Measurements from ENCODE around the gene ATG12. TPM values are rescaled to one million over a fixed set of nuclear protein-coding genes. Genes with fewer than 3 reads are reported as not detected.

Gene ATG12
- total and polyA plus RNA-seq, 2 of the 8 experiments (the other 6 are each of a cell fraction or from before 2014, with no cell fraction given) = 23.8 to 49.3 TPM

DNA sequence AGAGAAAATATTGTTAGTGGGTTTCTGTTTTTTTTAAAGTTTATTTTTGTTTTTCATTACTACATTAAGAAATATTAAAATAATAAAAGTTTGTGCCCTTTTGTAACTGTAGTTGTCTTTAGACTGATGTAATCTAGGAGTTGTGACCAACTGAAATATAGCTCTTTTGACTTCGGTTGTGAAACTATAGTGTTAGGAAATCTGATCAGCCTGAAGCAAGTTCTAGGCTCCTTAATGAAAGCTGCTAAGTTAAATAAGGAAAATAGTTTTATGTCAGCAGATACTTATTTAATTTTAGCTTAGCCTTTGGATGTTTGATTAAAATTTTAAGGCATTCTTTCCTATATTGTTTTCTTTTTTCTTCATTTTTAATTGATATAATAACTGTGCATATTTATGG, 14.6 kb upstream of the ATG12 start:
- no peak overlapping the region for H2BK12ac ChIP-seq (ENCODE audit: low read depth, low read length)
- no peak overlapping the region for H3K4ac ChIP-seq (replicated peaks; ENCODE audit: insufficient read length, low read depth, low read length)
- ChIA-PET POLR2A (ENCODE audit: partially characterized antibody) (no interaction called here), CTCF (ENCODE audit: partially characterized antibody) (interaction anchor here (0.5 to 1.0 kb wide), 3 partner anchors 15 to 287 kb away, joined by 3 read pairs; no protein-coding TSS in a partner anchor)
- H3K27ac ChIP-seq (ENCODE audit: low read depth, low read length) = no peak overlapping the region
- peaks cover 0 to 5% (median 0%) of the 10 kb centered on the region in 4 experiments; a peak in 2 of 7 replicates for H3K4me1 ChIP-seq (replicated peaks in 1 of 4; ENCODE audit: control insufficient read depth in 3 of 4, insufficient read depth in 4 of 4, low read length in 3 of 4)
- no peak overlapping the region for H4K5ac ChIP-seq (ENCODE audit: insufficient read length, low read depth, low read length)
- H4K20me1 ChIP-seq (replicated peaks in 1 of 2; ENCODE audit: control insufficient read depth in 1 of 2, insufficient read depth in 2 of 2, low read length in 2 of 2) = no peaks in the 10 kb centered on the region
- H3K27me3 ChIP-seq (replicated peaks in 1 of 4; ENCODE audit: control insufficient read depth in 3 of 4, extremely low read depth in 1 of 4, insufficient read depth in 3 of 4, low read length in 3 of 4) = no peaks in the 10 kb centered on the region
- no peak overlapping the region for H4K8ac ChIP-seq (ENCODE audit: extremely low read depth, insufficient read depth, low read length)
- H3K9me3 ChIP-seq (ENCODE audit: insufficient read depth in 2 of 2, low read depth in 1 of 2, low read length in 1 of 2) = peaks cover 0 to 8% of the 10 kb centered on the region in 2 experiments; a peak in 1 of 4 replicates
- H3K9ac ChIP-seq (replicated peaks in 1 of 4; ENCODE audit: extremely low read depth in 1 of 4, low read depth in 3 of 4, low read length in 3 of 4) = no peak overlapping the region
- no peak overlapping the region for H4K91ac ChIP-seq (replicated peaks; ENCODE audit: insufficient read length, low read length)
- DNase-seq (ENCODE audit: low read depth in 1 of 2, low spot score in 2 of 2) (no peak), FAIRE-seq (no peak)
- H3K23me2 ChIP-seq (ENCODE audit: low read depth, low read length) = no peaks in the 10 kb centered on the region
- H3K4me3 ChIP-seq (ENCODE audit: extremely low read depth in 1 of 4, insufficient read depth in 2 of 4, low read depth in 3 of 4, low read length in 4 of 4) = no peak overlapping the region
- no peak overlapping the region for H3K14ac ChIP-seq (ENCODE audit: insufficient read length)
- H3K79me1 ChIP-seq (ENCODE audit: low read depth, low read length) = no peaks in the 10 kb centered on the region; the same call in 1 of the 2 replicates
- no peak overlapping the region for H2AFZ ChIP-seq (ENCODE audit: low read length)
- no peak overlapping the region for H3K4me2 ChIP-seq (ENCODE audit: insufficient read depth in 1 of 2, low read depth in 2 of 2, low read length in 2 of 2)
- H3K36me3 ChIP-seq (ENCODE audit: control insufficient read depth in 2 of 4, insufficient read depth in 4 of 4, low read length in 3 of 4) = no peaks in the 10 kb centered on the region
- H3K56ac ChIP-seq (replicated peaks; ENCODE audit: insufficient read length, low read depth, low read length) = no peak overlapping the region
- no peak overlapping the region for H3K18ac ChIP-seq (ENCODE audit: extremely low read depth, low read length)
- 86% methylated on average over 1 of the region's 1 CpG; no CpG with 5 or more reads in 1 of the 2 experiments for WGBS, 2 experiments (ENCODE audit: extremely low coverage in 1 of 2, insufficient coverage in 1 of 2, insufficient read length in 1 of 2, insufficient replicate concordance in 2 of 2, low coverage in 1 of 2, low lambda C conversion rate in 2 of 2, missing lambda C conversion rate in 1 of 2)
- H2BK15ac ChIP-seq (ENCODE audit: low read length) = no peak overlapping the region
- H2BK120ac ChIP-seq (replicated peaks; ENCODE audit: low read depth, low read length) = no peak overlapping the region
- H3K23ac ChIP-seq (ENCODE audit: insufficient read length) = no peak overlapping the region
- peaks cover 0 to 87% of the 10 kb centered on the region in 2 experiments; a peak in 2 of 4 replicates for H3K79me2 ChIP-seq (ENCODE audit: control insufficient read depth in 1 of 2, insufficient read depth in 2 of 2, low read length in 2 of 2)
- no peak overlapping the region for H2AK5ac ChIP-seq (ENCODE audit: low read depth, low read length)
- H2BK5ac ChIP-seq (ENCODE audit: low read depth, low read length) = no peak overlapping the region
- H2BK20ac ChIP-seq (ENCODE audit: low read length) = no peak overlapping the region
- TF ChIP-seq RBBP5 (IDR thresholded peaks at IDR 0.05; ENCODE audit: borderline replicate concordance, low read depth, low read length) (no peak), KDM5A (IDR thresholded peaks at IDR 0.05; ENCODE audit: low read length) (no peak), CBX8 (IDR thresholded peaks at IDR 0.05; ENCODE audit: borderline replicate concordance, low read depth, low read length) (no peak), BCL11A (IDR thresholded peaks at IDR 0.05; ENCODE audit: low read depth in 2 of 2, low read length in 2 of 2) (no peak), GABPA (IDR thresholded peaks at IDR 0.05; ENCODE audit: borderline replicate concordance, insufficient read depth, low read length) (no peak), POU5F1 (IDR thresholded peaks at IDR 0.05; ENCODE audit: low read depth, low read length) (no peak), SP1 (IDR thresholded peaks at IDR 0.05; ENCODE audit: low read depth, low read length) (no peak), TBP (IDR thresholded peaks at IDR 0.05; ENCODE audit: low read depth, low read length) (no peak)
- TF ChIP-seq, protein P1, sequence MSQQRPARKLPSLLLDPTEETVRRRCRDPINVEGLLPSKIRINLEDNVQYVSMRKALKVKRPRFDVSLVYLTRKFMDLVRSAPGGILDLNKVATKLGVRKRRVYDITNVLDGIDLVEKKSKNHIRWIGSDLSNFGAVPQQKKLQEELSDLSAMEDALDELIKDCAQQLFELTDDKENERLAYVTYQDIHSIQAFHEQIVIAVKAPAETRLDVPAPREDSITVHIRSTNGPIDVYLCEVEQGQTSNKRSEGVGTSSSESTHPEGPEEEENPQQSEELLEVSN (IDR thresholded peaks at IDR 0.05) = no peak
- TF ChIP-seq, protein P2, sequence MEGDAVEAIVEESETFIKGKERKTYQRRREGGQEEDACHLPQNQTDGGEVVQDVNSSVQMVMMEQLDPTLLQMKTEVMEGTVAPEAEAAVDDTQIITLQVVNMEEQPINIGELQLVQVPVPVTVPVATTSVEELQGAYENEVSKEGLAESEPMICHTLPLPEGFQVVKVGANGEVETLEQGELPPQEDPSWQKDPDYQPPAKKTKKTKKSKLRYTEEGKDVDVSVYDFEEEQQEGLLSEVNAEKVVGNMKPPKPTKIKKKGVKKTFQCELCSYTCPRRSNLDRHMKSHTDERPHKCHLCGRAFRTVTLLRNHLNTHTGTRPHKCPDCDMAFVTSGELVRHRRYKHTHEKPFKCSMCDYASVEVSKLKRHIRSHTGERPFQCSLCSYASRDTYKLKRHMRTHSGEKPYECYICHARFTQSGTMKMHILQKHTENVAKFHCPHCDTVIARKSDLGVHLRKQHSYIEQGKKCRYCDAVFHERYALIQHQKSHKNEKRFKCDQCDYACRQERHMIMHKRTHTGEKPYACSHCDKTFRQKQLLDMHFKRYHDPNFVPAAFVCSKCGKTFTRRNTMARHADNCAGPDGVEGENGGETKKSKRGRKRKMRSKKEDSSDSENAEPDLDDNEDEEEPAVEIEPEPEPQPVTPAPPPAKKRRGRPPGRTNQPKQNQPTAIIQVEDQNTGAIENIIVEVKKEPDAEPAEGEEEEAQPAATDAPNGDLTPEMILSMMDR (IDR thresholded peaks at IDR 0.05; ENCODE audit: control extremely low read depth in 1 of 3, insufficient read depth in 1 of 3, low read depth in 1 of 3, low read length in 3 of 3) = no peak
